Caco-2 (cell line): ENCODE data around the gene FAM174B. TPM values are rescaled to one million over a fixed set of nuclear protein-coding genes. Genes with fewer than 3 reads are reported as not detected.
A peak's percentile ranks its signal among the peaks of the same experiment; 100 is the strongest.

Source experiments
- BruUV-seq: library from RNA; stranded (reverse); fragments of 400-500 nt; replicated peaks from 2 replicates; lab custom pipeline; 2021; lab: Mats Ljungman, UMichigan
- CTCF ChIA-PET: fragments of 300-600 bp; sonication (Branson Sonifier 250); formaldehyde crosslinking; loops from one replicate; lab custom pipeline; 2022; ENCODE audit warnings: antibody characterized with exemption; lab: Charles Lee
- POLR2A ChIA-PET: fragments of 300-600 bp; sonication (Branson Sonifier 250); formaldehyde crosslinking; loops from one replicate; lab custom pipeline; 2022; ENCODE audit warnings: antibody characterized with exemption; lab: Charles Lee
- DNase-seq, 2 experiments: peaks; one replicate each; pipeline versions ENCODE4 v3.0.0 to v3.0.0-alpha.2; 2020 to 2022
- H3K27me3 ChIP-seq: replicated peaks from 2 replicates; pipeline ENCODE4 v1.6.0; 2011; ENCODE audit warnings: low read length; ENCODE audit not compliant: control insufficient read depth, insufficient read depth
- H3K36me3 ChIP-seq: 2 replicates; pipeline ENCODE4 v1.5.1; 2011; ENCODE audit warnings: low read length; ENCODE audit not compliant: control insufficient read depth, insufficient read depth
- H3K4me1 ChIP-seq: fragments of 250-450 bp; sonication (Bioruptor Pico); 2 replicates; pipeline ENCODE4 v1.5.1; 2020; ENCODE audit warnings: mild to moderate bottlenecking
- H3K4me3 ChIP-seq: 2 replicates; pipeline ENCODE4 v1.5.1; 2011; ENCODE audit warnings: low read depth, mild to moderate bottlenecking, control low read depth, low read length
- H3K9me3 ChIP-seq: fragments of 250-450 bp; sonication (Bioruptor Pico); 2 replicates; pipeline ENCODE4 v1.5.1; 2020; ENCODE audit warnings: mild to moderate bottlenecking, moderate library complexity
- H3K27ac Mint-ChIP-seq: one replicate; pipeline ENCODE4 v1.8.0; 2022; ENCODE audit warnings: mixed read lengths; ENCODE audit not compliant: unreplicated experiment
- H3K27me3 Mint-ChIP-seq: one replicate; pipeline ENCODE4 v1.8.0; 2022; ENCODE audit warnings: mixed read lengths; ENCODE audit not compliant: insufficient read depth, unreplicated experiment
- H3K36me3 Mint-ChIP-seq: one replicate; pipeline ENCODE4 v1.8.0; 2022; ENCODE audit warnings: mild to moderate bottlenecking, mixed read lengths; ENCODE audit not compliant: insufficient read depth, unreplicated experiment
- H3K4me1 Mint-ChIP-seq: one replicate; pipeline ENCODE4 v1.8.0; 2022; ENCODE audit warnings: low read depth, mixed read lengths; ENCODE audit not compliant: unreplicated experiment
- H3K4me3 Mint-ChIP-seq: one replicate; pipeline ENCODE4 v1.8.0; 2022; ENCODE audit warnings: mild to moderate bottlenecking, moderate library complexity, mixed read lengths; ENCODE audit not compliant: unreplicated experiment
- H3K9me3 Mint-ChIP-seq: one replicate; pipeline ENCODE4 v1.8.0; 2022; ENCODE audit warnings: mixed read lengths; ENCODE audit not compliant: unreplicated experiment
- CTCF ChIP-seq, 2 experiments: fragments of 200-600 bp in 1 of 2; IDR thresholded peaks; 1 replicate in 1 of 2; 2 replicates in 1 of 2; pipeline versions ENCODE4 v1.5.1 to v1.8.0; 2011 to 2022; ENCODE audit warnings: antibody characterized with exemption in 1 of 2, control low read depth in 1 of 2, inconsistent platforms in 1 of 2, low read depth in 1 of 2, low read length in 1 of 2, mild to moderate bottlenecking in 1 of 2, moderate library complexity in 1 of 2; ENCODE audit not compliant: insufficient read depth in 1 of 2, severe bottlenecking in 1 of 2, unreplicated experiment in 1 of 2
- intact Hi-C: fragments of 100-400 bp; cut with micrococcal nuclease; formaldehyde crosslinking; loops from one replicate; pipeline ENCODE4 v1.10.0; 2022; ENCODE audit not compliant: unreplicated experiment
- total RNA-seq: library from RNA; stranded (reverse); gene quantifications from 2 replicates; pipeline ENCODE4 v1.2.3, GENCODE V29; 2022

Gene FAM174B
- total RNA-seq, 1 experiment from 2014 or later, result 79.4 TPM

GRCh38 chr15:92646216-92646615 is 9.4 kb downstream of the FAM174B start:
- H3K4me3 ChIP-seq, result no peak overlapping the region
- ChIA-PET CTCF (no interaction called here), POLR2A (no interaction called here)
- H3K27me3 Mint-ChIP-seq, result no peaks in the 10 kb centered on the region
- DNase-seq, result no peak
- H3K27me3 ChIP-seq, result no peaks in the 10 kb centered on the region
- peaks cover 7% of the 10 kb centered on the region for H3K36me3 ChIP-seq
- peaks cover 46% of the 10 kb centered on the region for H3K4me1 Mint-ChIP-seq
- no TSS peak for BruUV-seq
- peaks cover 11% of the 10 kb centered on the region; the same call in 1 of the 2 replicates for H3K9me3 ChIP-seq
- H3K4me1 ChIP-seq, result peaks cover 30% of the 10 kb centered on the region
- TF ChIP-seq CTCF (IDR thresholded peaks at IDR 0.05; ENCODE audit: insufficient read depth in 1 of 2, low read depth in 1 of 2, low read length in 1 of 2, severe bottlenecking in 1 of 2, unreplicated experiment in 1 of 2), result no peak
- intact Hi-C loops, result no loop called here
- peak overlapping the region; percentile 77 for H3K27ac Mint-ChIP-seq
- peaks cover 26% of the 10 kb centered on the region for H3K9me3 Mint-ChIP-seq
- H3K36me3 Mint-ChIP-seq, result peaks cover 56% of the 10 kb centered on the region
- H3K4me3 Mint-ChIP-seq, result peak overlapping the region; percentile 8

GRCh38 chr15:92645731-92646130 is 9.8 kb downstream of the FAM174B start:
- no peak overlapping the region for H3K4me3 ChIP-seq
- peaks cover 11% of the 10 kb centered on the region; the same call in 1 of the 2 replicates for H3K9me3 ChIP-seq
- Mint-ChIP-seq H3K4me1 (peaks cover 42% of the 10 kb centered on the region), H3K27me3 (no peaks in the 10 kb centered on the region), H3K36me3 (peaks cover 52% of the 10 kb centered on the region), H3K9me3 (peaks cover 26% of the 10 kb centered on the region), H3K27ac (peak overlapping the region; percentile 77), H3K4me3 (peak overlapping the region; percentile 8)
- H3K4me1 ChIP-seq, result peaks cover 30% of the 10 kb centered on the region
- intact Hi-C loops, result no loop called here
- peaks cover 5% of the 10 kb centered on the region for H3K36me3 ChIP-seq
- DNase-seq, result no peak
- CTCF ChIA-PET, result interaction anchor here (0.7 kb wide), 1 partner anchor 35 kb away, joined by 5 read pairs; no protein-coding TSS in a partner anchor
- no TSS peak for BruUV-seq
- H3K27me3 ChIP-seq, result no peaks in the 10 kb centered on the region
- TF ChIP-seq CTCF (IDR thresholded peaks at IDR 0.05; ENCODE audit: insufficient read depth in 1 of 2, low read depth in 1 of 2, low read length in 1 of 2, severe bottlenecking in 1 of 2, unreplicated experiment in 1 of 2), result no peak
- POLR2A ChIA-PET, result no interaction called here

- Histone ChIP-seq H3K36me3 (peaks cover 2% of the 10 kb centered on the region), H3K4me3 (no peak overlapping the region), H3K27me3 (no peaks in the 10 kb centered on the region), H3K4me1 (peaks cover 30% of the 10 kb centered on the region), H3K9me3 (peaks cover 8% of the 10 kb centered on the region; the same call in 1 of the 2 replicates)
- Mint-ChIP-seq H3K4me3 (no peak overlapping the region), H3K27ac (peak overlapping the region; percentile 77), H3K27me3 (no peaks in the 10 kb centered on the region), H3K4me1 (peaks cover 40% of the 10 kb centered on the region), H3K9me3 (peaks cover 26% of the 10 kb centered on the region), H3K36me3 (peaks cover 47% of the 10 kb centered on the region)
- ChIA-PET CTCF (interaction anchor here (0.7 to 1.1 kb wide), 2 partner anchors 24 to 35 kb away, joined by 3 to 5 read pairs; no protein-coding TSS in a partner anchor), POLR2A (no interaction called here)
- intact Hi-C loops, result no loop called here
- no peak for TF ChIP-seq CTCF (IDR thresholded peaks at IDR 0.05; ENCODE audit: insufficient read depth in 1 of 2, low read depth in 1 of 2, low read length in 1 of 2, severe bottlenecking in 1 of 2, unreplicated experiment in 1 of 2)
- DNase-seq, result peak in 1 of 2 experiments; percentile 51
- BruUV-seq, result no TSS peak
Observed at GRCh38 chr15:92645051-92645631, 10.4 kb downstream of the FAM174B start.
